Prostate gland (tissue), 2 donors: Measurements from ENCODE around the gene PTPRE.

Experiments
- CTCF ChIP-seq, 4 experiments: fragments of 200-600 bp in 2 of 4; fragments of 450-650 bp in 2 of 4; sonication (generic) in 2 of 4; IDR thresholded peaks; 1 replicate in 3 of 4; 2 replicates in 1 of 4; pipeline ENCODE4 v1.5.1; 2016 to 2019; ENCODE audit warnings: antibody characterized with exemption in 4 of 4, mild to moderate bottlenecking in 2 of 4, moderate library complexity in 2 of 4
- POLR2AphosphoS5 ChIP-seq: sonication (generic); formaldehyde crosslinking; IDR thresholded peaks from one replicate; pipeline ENCODE4 v1.6.1; 2017; ENCODE audit warnings: antibody characterized with exemption

- TF ChIP-seq CTCF (IDR thresholded peaks at IDR 0.05) (no peak), POLR2AphosphoS5 (no peak)
Observed at GRCh38 chr10:127890216-127890615, 16.7 kb upstream of the PTPRE start.
